ENCODE measurements around the gene ST3GAL3.

GRCh38 chr1:43902058-43902831 is 194.9 kb downstream of the ST3GAL3 start:
- no peak for TF ChIP-seq CTCF (IDR thresholded peaks at IDR 0.05; ENCODE audit: poor library complexity)
- no peak for TF ChIP-seq EZH2 (IDR thresholded peaks at IDR 0.05; ENCODE audit: borderline replicate concordance)
- TF ChIP-seq EZH2phosphoT487 (IDR thresholded peaks at IDR 0.05; ENCODE audit: low read depth, severe bottlenecking, unreplicated experiment) = no peak

Data from hepatocyte (in vitro differentiated cells).